Smooth muscle cell (in vitro differentiated cells): ENCODE data around the gene UBAC2. TPM values are rescaled to one million over a fixed set of nuclear protein-coding genes. Genes with fewer than 3 reads are reported as not detected.

Experiments used
- DNase-seq: peaks from one replicate; lab custom pipeline; 2025; ENCODE audit not compliant: unreplicated experiment; lab: John Stamatoyannopoulos, UW
- H2AFZ ChIP-seq: fragments of 200-600 bp; sonication (generic); 2 replicates; pipeline ENCODE4 v1.6.0; 2016; ENCODE audit warnings: antibody characterized with exemption, low read depth, mild to moderate bottlenecking
- H3F3A ChIP-seq: fragments of 200-600 bp; sonication (generic); 2 replicates; pipeline ENCODE4 v1.6.0; 2017; ENCODE audit warnings: antibody characterized with exemption, low read depth
- H3K27ac ChIP-seq: fragments of 200-600 bp; sonication (generic); 2 replicates; pipeline ENCODE4 v1.5.1; 2016; ENCODE audit warnings: low read depth, mild to moderate bottlenecking
- H3K27me3 ChIP-seq: fragments of 200-600 bp; sonication (generic); 2 replicates; pipeline ENCODE4 v1.6.1; 2016; ENCODE audit warnings: low read depth, mild to moderate bottlenecking
- H3K36me3 ChIP-seq: fragments of 200-600 bp; sonication (generic); 2 replicates; pipeline ENCODE4 v1.5.1; 2016; ENCODE audit warnings: low read depth
- H3K4me1 ChIP-seq: fragments of 200-600 bp; sonication (generic); 2 replicates; pipeline ENCODE4 v1.5.1; 2016; ENCODE audit warnings: low read depth
- H3K4me2 ChIP-seq: fragments of 200-600 bp; sonication (generic); 2 replicates; pipeline ENCODE4 v1.6.0; 2016; ENCODE audit warnings: mild to moderate bottlenecking
- H3K4me3 ChIP-seq: fragments of 200-600 bp; sonication (generic); 2 replicates; pipeline ENCODE4 v1.5.1; 2016; ENCODE audit warnings: mild to moderate bottlenecking
- H3K79me2 ChIP-seq: fragments of 200-600 bp; sonication (generic); 2 replicates; pipeline ENCODE4 v1.6.0; 2016; ENCODE audit warnings: low read depth, mild to moderate bottlenecking
- H3K9ac ChIP-seq: fragments of 200-600 bp; sonication (generic); 2 replicates; pipeline ENCODE4 v1.6.0; 2016; ENCODE audit warnings: low read depth
- H3K9me3 ChIP-seq: fragments of 200-600 bp; sonication (generic); replicated peaks from 2 replicates; pipeline ENCODE4 v1.5.1; 2016; ENCODE audit warnings: low read depth
- H4K20me1 ChIP-seq: fragments of 200-600 bp; sonication (generic); 2 replicates; pipeline ENCODE4 v1.6.0; 2016; ENCODE audit warnings: low read depth
- WGBS: methylation state at CpG from one replicate; pipeline ENCODE4 v1.1.7; 2016; ENCODE audit warnings: low lambda C conversion rate; 5-methylcytosine and 5-hydroxymethylcytosine counted together
- polyA plus RNA-seq: library from polyadenylated mRNA; unstranded; fragments of >200 nt; fragmentation: Nextera tagmentation; extraction: Ambion mirVana; gene quantifications from 2 replicates; pipeline ENCODE4 v1.2.1, GENCODE V29; 2016
- total RNA-seq: library from RNA; depleted of rRNA; stranded (reverse); fragments of >200 nt; gene quantifications from 2 replicates; pipeline ENCODE4 v1.2.3, GENCODE V29; 2014
- TF ChIP-seq, protein P1 (sequence below): fragments of 200-600 bp; sonication (generic); IDR thresholded peaks from 2 replicates; pipeline ENCODE4 v1.5.1; 2017; ENCODE audit warnings: borderline replicate concordance, mild to moderate bottlenecking, antibody characterized with exemption; ENCODE audit not compliant: insufficient read depth, poor library complexity, severe bottlenecking

Gene UBAC2
- total and polyA plus RNA-seq, 2 experiments from 2014 or later, result 58.4 to 74.0 TPM

DNA sequence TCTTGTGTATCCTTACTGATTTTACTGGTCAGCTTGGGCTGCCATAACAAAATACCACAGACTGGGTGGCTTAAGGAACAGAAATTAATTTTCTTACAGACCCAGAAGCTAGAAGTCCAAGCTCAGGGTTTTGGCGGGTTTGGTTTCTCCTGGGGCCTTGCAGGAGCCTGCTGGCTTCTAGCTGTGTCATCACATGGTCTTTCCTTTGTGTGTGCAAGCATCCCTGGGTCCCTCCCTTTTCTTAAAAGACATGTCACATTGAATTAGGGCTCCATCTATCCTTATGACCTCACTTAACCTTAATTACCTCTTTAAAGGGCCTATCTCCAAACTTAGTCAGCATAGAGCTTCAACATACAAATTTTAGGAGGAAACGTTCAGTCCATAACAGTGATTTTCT, 23.4 kb downstream of the UBAC2 start:
- H3K4me1 ChIP-seq, result peaks cover 6% of the 10 kb centered on the region
- 93% methylated on average over 2 of the region's 2 CpGs for WGBS
- TF ChIP-seq, protein P1, sequence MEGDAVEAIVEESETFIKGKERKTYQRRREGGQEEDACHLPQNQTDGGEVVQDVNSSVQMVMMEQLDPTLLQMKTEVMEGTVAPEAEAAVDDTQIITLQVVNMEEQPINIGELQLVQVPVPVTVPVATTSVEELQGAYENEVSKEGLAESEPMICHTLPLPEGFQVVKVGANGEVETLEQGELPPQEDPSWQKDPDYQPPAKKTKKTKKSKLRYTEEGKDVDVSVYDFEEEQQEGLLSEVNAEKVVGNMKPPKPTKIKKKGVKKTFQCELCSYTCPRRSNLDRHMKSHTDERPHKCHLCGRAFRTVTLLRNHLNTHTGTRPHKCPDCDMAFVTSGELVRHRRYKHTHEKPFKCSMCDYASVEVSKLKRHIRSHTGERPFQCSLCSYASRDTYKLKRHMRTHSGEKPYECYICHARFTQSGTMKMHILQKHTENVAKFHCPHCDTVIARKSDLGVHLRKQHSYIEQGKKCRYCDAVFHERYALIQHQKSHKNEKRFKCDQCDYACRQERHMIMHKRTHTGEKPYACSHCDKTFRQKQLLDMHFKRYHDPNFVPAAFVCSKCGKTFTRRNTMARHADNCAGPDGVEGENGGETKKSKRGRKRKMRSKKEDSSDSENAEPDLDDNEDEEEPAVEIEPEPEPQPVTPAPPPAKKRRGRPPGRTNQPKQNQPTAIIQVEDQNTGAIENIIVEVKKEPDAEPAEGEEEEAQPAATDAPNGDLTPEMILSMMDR, result no peak
- no peaks in the 10 kb centered on the region for H3K36me3 ChIP-seq
- DNase-seq, result no peak
- H3K27ac ChIP-seq, result no peak overlapping the region
- peaks cover 71% of the 10 kb centered on the region for H3K79me2 ChIP-seq
- no peaks in the 10 kb centered on the region for H3K27me3 ChIP-seq
- H4K20me1 ChIP-seq, result peaks cover 91% of the 10 kb centered on the region
- H3K9ac ChIP-seq, result no peak overlapping the region
- H3F3A ChIP-seq, result peaks cover under 1% of the 10 kb centered on the region
- H3K9me3 ChIP-seq, result no peaks in the 10 kb centered on the region
- no peak overlapping the region for H3K4me2 ChIP-seq
- H3K4me3 ChIP-seq, result no peak overlapping the region
- H2AFZ ChIP-seq, result no peak overlapping the region

DNA sequence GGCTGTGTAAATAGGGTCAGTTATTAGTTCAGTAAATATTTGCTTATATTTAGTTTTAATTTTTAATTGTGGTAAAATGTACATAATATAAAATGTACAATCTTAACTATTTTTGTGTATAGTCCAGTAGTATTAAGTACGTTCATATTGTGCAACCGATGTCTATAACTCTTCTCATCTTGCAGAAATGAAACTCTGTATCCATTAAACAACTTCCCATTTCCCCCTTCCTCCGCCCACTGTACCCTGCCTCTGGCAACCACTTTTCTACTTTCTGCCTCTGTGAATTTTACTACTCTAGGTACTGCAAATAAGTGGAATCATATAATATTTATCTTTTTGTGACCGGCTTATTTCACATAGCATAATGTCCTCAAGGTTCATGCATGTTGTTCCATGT, 24.4 kb downstream of the UBAC2 start:
- TF ChIP-seq, protein P1, result no peak
- WGBS, result 73% methylated on average over 4 of the region's 4 CpGs

DNA sequence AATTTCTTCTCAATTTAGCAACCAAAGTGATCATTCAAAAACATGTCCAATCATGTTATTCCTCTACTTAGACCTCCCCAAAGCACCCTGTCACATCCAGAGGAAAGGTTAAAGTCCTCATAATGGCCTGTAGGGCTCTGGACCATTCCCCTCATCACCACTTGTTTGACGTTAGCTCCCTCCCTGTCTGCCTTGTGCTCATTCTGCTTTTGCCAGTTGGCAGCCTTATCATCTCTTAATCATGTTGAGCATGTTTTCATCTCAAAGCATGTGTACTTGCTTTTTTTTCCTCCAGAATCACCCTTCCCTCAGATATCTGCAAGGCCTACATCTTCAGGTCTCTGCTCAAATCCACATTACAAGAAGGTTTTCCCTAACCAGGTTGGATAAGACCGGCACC, 25.9 kb downstream of the UBAC2 start:
- H4K20me1 ChIP-seq, result peaks cover 90% of the 10 kb centered on the region
- no peaks in the 10 kb centered on the region for H3K27me3 ChIP-seq
- 91% methylated on average over 2 of the region's 2 CpGs for WGBS
- DNase-seq, result no peak
- no peak overlapping the region for H3K4me2 ChIP-seq
- H3F3A ChIP-seq, result peaks cover 4% of the 10 kb centered on the region
- no peak overlapping the region for H3K9ac ChIP-seq
- peaks cover 11% of the 10 kb centered on the region for H3K4me1 ChIP-seq
- H2AFZ ChIP-seq, result no peak overlapping the region
- H3K9me3 ChIP-seq, result no peaks in the 10 kb centered on the region
- TF ChIP-seq, protein P1, result no peak
- no peaks in the 10 kb centered on the region for H3K36me3 ChIP-seq
- H3K27ac ChIP-seq, result no peak overlapping the region
- H3K4me3 ChIP-seq, result no peak overlapping the region
- H3K79me2 ChIP-seq, result peaks cover 59% of the 10 kb centered on the region

More for the DNA sequence above, 24.4 kb downstream of the UBAC2 start:
- peaks cover 4% of the 10 kb centered on the region for H3F3A ChIP-seq
- H3K9ac ChIP-seq, result no peak overlapping the region
- no peaks in the 10 kb centered on the region for H3K27me3 ChIP-seq
- H3K4me1 ChIP-seq, result peaks cover 11% of the 10 kb centered on the region
- H3K79me2 ChIP-seq, result peaks cover 61% of the 10 kb centered on the region
- no peaks in the 10 kb centered on the region for H3K36me3 ChIP-seq
- no peak overlapping the region for H3K4me3 ChIP-seq
- no peak overlapping the region for H3K27ac ChIP-seq
- DNase-seq, result no peak
- H4K20me1 ChIP-seq, result peaks cover 91% of the 10 kb centered on the region
- H3K9me3 ChIP-seq, result no peaks in the 10 kb centered on the region
- no peak overlapping the region for H3K4me2 ChIP-seq
- no peak overlapping the region for H2AFZ ChIP-seq

DNA sequence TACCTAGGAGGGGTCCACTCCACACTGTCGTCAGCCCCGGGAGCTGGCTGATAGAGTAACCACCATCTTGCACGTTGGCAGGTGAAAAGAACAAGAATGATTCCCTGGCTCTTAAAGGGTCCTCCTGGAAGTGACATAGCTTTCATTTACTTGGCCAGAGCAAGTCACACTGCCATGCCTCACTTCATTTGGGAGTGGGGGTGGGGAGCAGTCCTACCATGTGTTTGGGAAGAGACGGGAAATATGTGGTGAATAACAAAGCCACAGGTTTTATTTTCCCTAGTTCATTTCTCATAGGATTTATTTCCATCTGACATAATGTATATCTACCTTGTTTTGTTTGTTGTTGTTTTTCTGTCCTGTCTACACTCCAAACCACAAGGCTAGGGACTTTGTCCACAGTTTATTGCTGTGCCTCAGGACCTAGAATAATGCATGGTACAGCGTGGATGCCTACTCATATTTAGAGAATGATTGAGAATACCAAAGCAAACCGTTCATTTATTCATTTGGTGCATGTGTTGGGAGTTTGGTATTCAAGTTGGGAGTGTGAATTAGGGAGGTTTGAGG, 26.8 kb downstream of the UBAC2 start:
- no peaks in the 10 kb centered on the region for H3K9me3 ChIP-seq
- H3K36me3 ChIP-seq, result no peaks in the 10 kb centered on the region
- DNase-seq, result no peak
- no peak overlapping the region for H2AFZ ChIP-seq
- H3K27me3 ChIP-seq, result no peaks in the 10 kb centered on the region
- H3K4me2 ChIP-seq, result no peak overlapping the region
- H3F3A ChIP-seq, result peaks cover 4% of the 10 kb centered on the region
- peaks cover 57% of the 10 kb centered on the region for H3K79me2 ChIP-seq
- 96% methylated on average over 6 of the region's 6 CpGs for WGBS
- H3K27ac ChIP-seq, result no peak overlapping the region
- no peak overlapping the region for H3K9ac ChIP-seq
- H4K20me1 ChIP-seq, result peaks cover 89% of the 10 kb centered on the region
- no peak overlapping the region for H3K4me3 ChIP-seq
- H3K4me1 ChIP-seq, result peaks cover 11% of the 10 kb centered on the region
- TF ChIP-seq, protein P1, result no peak
